ENCODE results near the gene GPM6B.
A peak's percentile ranks its signal among the peaks of the same experiment; 100 is the strongest.
"Not testable (repeated sequence)": the region's sequence is repeated elsewhere in the genome, so short reads cannot be mapped to it uniquely, and the experiment has no call there.

The GPM6B gene

DNA sequence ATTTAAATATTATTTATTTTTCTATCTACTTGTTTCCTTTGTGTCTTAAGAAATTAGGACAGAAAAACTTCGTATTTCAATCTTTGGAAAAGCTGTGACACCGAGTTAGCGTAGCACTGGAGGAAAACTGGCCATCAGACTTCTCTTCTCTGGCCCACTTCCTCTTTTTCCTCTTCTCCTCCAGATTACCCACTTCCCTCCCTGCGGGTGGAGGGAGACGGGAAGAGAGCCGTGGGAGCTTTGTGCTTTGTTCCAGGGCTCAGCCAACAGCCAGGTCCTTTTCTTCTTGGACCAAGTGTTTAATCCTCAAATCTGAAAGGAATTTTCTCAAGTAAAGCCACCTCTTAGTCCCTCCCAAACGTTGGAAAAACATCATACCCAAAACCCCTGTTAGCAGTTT is 52.6 kb downstream of the GPM6B start:
- DNase-seq (ENCODE audit: low read depth) = no peak

DNA sequence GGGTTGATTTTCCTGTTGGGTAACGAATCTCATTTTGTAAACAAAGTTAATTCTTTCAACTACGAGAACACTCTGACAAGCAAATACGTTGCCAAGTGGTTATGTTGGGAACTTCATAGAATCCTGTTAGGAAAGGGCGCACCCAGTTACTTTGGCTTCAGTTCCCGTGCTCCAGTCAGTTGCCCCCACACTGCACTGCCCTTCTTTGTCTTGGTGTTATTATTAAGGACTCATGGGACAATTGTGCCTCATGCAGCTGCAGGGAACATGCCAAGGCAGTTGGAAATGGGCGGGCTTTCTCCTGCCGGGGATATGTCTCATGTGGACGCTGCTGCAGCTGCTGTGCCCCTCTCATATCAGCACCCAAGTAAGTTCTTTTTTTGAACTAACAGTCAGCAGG is 53.4 kb downstream of the GPM6B start:
- no peak for DNase-seq (ENCODE audit: low read depth)

DNA sequence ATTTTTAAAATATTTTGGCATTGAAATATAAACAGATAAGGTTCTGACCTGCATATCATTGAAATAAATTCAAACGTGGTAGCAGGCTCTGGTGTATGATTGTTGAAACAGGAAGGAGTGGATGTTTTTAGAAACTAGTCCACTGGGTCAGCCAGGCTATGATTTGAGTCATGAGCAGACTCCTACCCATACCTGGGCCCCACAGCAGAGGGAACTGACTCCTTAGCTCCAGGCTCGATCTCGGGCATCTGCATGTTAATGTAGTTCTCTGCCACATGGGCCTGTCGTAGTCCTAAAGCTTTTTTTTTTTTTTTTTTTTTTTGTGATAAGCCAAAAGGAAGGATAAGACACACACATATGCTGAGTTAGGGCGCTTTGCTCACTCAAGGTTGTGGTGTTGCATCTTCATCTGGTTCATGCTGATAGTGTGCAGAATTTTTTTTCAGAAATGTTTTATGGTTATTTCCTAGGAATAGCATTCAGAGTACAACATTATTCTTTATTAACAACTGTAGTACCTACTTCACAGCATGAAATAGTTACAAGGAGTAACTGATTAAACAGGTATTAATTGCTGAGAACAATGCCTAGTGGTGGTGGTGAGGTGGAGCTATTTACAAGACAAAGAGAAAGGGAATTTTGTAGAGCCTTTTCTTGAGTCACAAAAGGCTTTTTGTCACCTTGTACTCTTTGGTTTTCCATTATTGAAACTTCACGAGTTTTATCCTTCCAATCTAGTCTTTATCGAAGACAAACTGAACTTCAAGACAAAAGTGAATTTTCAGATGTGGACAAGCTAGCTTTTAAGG is 55.1 kb downstream of the GPM6B start:
- no peak for DNase-seq (ENCODE audit: low read depth)

DNA sequence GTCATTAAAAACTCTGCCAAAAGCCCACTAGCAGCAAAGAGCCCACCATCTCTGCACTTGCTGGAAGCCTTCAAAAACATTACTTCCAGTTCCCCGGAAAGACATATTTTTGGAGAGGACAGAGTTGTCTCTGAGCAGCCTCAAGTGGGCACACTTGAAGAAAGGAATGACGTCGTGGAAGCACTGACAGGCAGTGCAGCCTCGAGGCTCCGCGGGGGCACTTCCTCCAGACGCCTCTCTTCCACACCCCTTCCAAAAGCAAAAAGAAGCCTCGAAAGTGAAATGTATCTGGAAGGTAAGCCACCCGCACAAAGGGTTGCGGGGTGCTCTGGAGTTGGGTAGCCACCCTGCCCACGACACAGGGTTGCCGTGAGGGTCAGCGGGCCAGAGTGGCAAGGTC is 56.5 kb downstream of the GPM6B start:
- no peak for DNase-seq (ENCODE audit: low read depth)

DNA sequence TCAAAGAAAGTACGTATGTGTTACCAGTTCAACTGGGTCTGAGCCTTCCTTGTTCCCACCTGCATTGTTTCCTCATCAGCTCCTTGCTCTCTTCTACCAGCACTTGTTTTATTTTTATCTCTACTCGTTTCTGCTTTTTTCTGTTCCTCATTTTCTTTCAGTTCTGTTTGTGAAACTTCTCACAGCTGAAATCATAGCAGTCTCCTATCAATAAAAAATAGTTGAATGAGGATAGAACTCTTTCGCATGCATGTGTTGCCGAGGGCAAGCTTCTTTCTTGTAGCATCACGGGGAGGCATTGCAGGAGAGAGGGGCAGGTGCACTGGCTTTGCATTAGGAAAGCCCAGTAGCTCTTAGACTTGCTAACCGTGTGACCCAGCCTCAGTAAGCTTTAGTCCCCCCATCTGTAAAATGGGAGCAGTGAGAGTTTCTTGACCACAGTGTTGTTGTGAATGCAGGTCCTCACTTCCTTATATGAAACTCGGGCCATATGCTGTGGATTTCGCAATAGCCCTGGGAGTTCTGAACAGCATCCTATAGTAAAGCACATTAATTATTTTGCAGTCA is 57.7 kb downstream of the GPM6B start:
- no peak for DNase-seq (ENCODE audit: low read depth)

DNA sequence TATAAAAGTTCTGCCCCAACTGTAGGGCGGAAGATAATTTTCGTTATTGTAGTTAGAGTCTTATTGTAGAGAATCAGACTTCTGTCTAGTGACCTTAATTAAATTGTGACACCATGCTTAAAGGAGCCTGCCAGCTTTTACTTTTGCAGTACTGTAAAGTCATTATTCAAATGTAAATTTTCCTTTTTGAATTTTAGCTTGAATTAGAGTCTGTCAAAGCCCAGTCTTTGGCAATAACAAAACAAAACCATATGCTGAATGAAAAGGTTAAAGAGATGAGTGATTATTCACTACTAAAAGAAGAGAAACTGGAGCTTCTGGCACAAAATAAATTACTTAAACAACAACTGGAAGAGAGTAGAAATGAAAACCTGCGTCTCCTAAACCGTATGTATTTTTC is 60.5 kb downstream of the GPM6B start:
- no peak for DNase-seq (ENCODE audit: low read depth)

DNA sequence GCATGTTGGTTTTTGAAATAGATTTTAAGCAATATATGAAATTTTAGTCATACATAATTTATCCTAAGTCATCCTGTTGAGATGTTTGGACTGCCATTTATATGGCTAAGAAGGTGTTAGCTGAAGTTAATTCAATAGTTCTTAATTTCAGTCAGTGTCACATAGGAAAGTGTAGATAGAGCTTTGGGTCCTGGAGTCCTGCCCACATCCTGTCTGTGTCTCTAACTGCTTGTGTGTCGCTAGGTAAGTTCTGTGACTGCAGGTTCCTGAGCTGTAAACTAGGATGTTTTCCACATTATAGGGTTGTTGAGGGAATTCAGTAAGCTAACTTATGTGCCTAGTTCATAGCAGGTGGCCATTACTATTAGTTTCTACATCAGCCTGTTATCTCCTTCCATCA is 61.6 kb downstream of the GPM6B start:
- DNase-seq (ENCODE audit: low read depth) = no peak

DNA sequence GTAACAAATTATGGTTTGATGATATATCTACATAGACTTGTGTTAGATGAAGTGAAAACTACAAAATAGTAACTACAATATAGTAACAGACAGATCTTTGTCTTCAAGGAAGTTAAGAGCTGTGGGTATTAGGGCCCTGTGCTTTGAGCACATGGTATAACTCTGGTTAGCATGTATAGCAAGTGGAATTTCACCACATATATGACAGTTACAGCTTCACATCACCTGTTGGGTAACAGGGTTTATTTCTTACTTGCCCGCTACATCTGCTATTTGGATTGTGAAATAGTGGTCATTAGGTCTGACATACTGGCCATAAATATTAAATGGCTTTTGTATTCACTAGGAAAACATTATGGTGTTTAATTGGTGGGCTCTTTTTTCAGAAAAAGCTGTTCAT is 62.1 kb downstream of the GPM6B start:
- no peak for DNase-seq (ENCODE audit: low read depth)

DNA sequence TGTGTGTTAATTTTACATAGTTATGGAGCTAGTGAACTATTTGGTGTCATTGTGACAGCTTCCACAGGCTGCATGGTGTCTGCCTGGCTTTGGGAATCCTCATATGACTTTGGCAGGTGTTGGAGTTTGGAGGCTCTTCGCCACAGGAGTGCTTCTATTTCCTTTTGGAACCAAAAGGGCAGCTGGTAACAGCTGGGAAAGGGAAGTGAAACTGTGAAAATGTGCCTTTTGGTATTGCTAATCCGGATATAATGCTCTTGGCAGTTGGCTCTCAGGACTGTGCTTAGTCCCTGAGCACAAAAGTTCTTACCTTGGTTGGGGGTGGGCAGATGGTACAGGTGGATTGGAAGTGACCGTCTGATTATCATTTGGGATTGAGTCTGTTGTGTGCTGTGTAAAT is 64.2 kb downstream of the GPM6B start:
- no peak for DNase-seq (ENCODE audit: low read depth)

DNA sequence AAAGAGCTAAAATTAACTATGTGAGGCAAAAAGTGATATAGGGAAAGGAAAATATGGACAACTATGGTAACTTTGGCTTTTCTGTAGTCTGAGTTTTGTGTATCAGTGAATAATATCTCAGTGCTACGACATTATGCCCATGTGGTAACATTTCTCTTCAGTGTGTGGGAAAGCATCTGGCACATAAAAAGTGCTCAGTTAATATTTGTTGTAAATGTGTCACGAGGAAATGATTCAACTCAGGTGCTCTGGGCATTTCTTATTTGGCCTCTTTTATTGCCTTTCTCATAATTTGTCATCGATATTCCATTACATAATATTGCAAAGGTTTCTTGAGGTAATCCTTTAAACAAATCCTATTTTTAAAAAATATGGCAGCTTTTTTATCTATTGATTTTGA is 64.8 kb downstream of the GPM6B start:
- no peak for DNase-seq (ENCODE audit: low read depth)

DNA sequence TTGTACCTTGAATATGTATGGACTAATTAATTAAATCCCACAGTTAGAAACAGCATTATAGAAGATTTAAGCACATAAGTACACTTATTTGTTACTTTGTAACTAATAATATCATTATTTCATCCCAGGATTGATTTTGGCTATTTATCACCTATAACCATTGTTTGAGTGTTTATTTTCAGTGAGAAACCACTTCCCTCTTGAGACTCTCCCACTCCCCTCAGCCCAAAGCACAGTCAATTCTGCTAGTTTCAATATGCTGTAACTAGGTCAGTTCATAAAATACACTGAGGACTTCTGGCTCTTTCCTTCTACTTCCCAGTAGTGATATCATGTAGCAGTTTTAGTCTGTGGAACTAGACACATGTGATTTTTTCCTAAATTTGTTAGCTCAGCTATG is 66.1 kb downstream of the GPM6B start:
- DNase-seq (ENCODE audit: low read depth) = no peak

DNA sequence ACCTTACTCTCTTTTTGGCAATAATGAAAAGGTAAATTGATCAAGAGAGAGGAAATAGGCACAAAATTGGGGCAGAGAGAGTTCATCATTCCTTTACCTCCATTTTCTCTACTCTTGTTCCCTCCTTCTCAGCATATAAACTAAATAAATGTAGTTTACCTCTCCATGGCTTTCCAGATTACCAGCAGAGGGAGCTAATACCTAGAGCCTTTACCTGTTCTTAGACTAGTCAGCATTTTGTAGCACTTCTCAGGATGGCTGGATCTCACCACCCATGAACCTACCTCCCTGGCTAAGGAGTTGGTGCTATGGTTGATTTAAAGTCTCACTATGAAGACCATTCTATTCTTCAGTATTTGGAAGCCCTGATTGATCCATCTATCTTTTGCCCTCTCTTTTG is 66.7 kb downstream of the GPM6B start:
- DNase-seq (ENCODE audit: low read depth) = no peak

DNA sequence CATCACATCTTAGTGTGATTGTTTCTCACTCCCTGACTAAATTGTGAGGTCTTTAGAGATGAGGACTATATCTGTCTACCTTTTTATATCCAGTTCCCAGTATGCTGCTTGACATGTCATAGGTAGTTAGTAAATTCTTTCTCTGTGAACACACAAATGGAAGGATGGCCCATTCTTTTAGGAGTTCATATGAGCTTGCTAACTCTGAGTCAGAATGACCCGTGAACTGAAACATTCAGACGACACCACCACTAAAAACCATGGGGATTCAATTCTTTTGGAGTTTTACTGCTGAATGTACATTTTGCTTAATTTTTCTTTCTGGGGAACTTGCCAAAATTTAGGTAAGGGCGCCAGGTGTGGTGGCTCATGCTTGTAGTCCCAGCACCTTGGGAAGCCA is 68.4 kb downstream of the GPM6B start:
- DNase-seq (ENCODE audit: low read depth) = no peak

DNA sequence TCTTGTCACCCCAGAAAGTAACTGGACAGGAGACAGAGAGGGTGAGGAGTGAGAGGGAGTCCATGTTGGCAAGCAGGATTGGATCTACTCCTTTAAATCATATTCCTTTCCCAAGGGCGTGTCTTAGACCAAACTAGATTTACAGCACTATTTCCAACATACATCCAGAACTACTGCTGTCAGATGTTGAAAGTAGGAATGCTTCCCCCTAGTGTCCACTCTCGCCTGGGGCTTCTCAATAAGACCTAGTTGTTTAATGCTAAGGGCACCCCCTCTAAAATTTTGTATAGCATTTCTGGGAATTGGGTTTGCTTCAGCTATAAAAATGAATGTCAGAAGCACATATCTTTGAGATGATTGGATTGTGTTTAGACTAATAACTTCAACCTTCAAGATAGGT is 69.1 kb downstream of the GPM6B start:
- no peak for DNase-seq (ENCODE audit: low read depth)

DNA sequence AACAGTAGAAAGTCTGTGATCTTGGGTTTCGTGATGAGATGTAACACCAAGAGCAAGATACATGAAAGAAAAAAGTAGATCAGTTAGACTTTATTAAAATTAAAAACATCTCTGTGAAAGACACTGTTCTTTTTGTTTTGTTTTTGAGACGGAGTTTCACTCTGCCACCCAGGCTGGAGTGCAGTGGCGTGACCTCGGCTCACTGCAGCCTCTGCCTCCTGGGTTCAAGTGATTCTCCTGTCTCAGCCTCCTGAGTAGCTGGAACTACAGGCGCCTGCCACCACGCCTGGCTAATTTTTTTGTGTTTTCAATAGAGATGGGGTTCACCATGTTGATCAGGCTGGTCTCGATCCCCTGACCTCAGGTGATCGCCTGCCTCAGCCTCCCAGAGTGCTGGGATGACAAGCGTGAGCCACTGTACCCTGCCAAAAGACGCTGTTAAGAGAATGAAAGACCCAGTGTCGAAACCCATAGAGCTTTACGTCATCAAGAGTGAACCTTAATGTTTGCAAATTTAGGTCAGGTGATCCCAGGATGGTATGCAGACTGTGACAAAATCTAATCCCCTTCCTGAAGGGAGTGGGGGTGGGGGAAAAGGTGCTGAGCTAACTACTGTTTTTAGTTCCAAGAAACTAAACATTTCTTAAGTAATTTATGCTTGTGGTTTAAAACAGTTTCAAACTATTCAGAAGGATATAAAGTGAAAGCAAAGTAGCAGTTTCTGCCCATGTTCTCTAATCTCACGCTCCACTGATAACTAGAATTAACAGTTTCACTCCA is 74.3 kb downstream of the GPM6B start:
- no peak for DNase-seq (ENCODE audit: low read depth)

DNA sequence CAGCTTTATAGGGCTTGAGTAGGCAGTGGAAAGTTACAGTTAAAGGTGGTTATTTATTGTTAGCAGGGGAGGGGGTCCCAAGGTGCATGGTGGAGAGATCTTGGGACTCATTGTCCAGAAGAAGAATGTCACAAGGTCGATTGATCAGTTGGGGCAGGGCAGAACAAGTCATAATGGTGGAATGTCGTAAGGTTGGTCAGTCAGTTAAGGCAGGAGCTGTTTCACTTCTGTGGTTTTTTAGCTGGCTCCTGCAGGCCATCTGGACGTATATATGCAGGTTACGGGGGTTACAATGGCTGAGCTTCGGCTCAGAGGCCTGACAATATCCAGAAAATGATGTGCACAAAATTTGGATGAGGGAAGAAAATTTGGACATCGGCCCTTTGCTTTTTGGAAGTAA is 75.2 kb downstream of the GPM6B start:
- no peak for DNase-seq (ENCODE audit: low read depth)

DNA sequence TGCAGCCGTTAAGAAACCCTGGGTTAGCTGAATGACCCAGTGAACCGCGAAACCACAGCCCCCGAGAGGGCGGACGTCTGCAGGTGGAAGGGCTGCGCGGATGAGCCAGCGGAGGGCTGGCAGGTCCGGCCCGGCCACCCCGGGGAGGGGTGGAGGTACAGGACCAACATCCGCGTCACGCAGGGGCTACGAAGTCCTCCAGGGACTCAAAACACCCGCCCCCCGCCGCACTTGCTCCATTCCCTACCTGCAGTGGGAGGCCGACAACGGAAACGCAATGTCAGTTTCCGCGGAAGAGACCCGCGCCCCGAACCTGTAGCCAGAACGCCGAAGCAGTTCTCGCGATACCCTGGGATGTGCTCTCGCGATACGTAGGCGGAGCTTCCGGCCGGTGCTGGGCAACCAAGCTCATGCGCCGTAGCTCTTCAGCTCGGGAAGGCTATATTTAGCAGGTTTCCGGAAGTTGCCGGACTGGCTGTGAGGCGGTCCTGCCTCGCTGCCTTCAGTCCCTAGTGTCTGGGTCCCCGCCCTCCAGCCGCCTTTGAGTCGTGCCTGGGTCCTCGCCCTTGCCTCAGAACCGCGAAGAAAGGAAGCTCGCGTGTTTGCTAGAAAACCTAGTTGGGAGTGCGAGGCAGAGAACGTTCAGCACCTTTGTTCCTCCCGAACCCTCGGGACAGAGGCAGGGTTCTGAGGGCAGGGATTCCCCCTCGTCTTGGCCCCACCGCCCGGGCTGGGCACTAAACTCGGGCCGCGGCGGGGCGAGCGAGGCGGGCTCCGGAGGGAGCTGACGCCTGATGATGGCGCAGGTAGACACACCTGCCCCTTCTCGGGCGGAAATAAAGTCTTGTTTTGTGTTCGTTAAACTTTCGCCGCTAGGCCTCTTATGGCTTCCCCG is 82.4 kb downstream of the GPM6B start, which contains the start of the genes OFD1 and TRAPPC2:
Gene OFD1 (plus strand): TSS at position 471 of the 895 bp plus-strand sequence. CDS start 324 bp downstream, at position 795.
Gene TRAPPC2 (minus strand): TSS at position 343 of the 895 bp plus-strand sequence. CDS start 14,657 bp downstream, outside the sequence.
- DNase-seq (ENCODE audit: low read depth) = peak; percentile 87

DNA sequence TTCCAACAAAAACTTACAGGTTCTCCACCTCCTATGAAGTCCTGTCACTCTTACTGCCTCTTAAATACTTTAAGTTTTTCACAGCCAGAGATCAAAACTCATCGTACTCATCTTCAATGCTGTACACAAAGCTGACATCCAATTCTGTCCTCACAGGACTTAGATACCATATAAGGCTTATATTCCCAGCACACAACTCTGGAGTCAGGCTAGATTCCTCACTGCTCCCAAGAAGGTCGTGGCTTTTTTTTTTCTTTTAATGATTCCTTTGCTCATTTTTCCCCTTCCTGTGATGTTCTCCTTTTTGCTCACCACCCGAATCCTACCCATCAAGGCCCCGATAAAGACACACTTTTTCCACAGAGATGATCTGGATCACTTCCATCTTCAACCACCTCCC is 83.4 kb downstream of the GPM6B start:
- DNase-seq (ENCODE audit: low read depth) = no peak

DNA sequence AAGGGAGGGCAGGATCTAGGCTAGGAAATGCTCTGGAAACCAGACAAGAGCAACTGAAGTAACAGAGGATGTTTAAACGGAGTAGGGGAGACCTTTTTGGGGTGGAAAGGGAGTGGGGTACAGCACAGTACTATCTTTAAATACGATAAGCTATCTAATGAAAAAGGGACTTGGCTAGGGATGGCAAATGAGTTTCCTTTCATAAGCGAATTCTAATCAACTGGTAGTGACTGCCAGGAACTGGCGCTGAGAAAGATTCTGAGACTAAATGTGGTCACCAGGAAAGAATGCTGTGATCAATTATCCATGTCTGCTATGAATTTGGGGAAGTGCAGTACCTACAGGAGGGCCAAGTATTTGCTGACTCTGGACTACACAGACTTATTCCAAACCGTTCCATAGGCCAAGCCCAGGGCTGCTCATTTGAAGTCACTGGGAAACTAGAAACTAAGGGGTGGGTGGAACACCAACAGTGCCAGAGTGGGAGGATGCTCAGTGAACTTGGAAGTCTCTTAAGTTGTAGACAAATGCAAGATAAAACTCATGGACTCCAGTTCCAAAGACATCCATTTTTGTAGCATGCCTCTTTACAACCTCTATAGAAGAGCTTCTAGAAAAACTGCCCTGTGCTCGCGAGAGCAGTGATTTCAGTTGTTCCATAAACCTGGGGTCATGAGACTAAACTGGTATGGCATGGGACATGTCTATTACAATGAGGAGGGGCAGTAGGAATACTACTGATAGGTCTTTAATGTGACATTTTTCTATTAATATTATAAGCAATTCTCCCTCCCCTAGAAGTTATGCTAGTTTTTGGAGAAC is 84.4 kb downstream of the GPM6B start:
- no peak for DNase-seq (ENCODE audit: low read depth)

DNA sequence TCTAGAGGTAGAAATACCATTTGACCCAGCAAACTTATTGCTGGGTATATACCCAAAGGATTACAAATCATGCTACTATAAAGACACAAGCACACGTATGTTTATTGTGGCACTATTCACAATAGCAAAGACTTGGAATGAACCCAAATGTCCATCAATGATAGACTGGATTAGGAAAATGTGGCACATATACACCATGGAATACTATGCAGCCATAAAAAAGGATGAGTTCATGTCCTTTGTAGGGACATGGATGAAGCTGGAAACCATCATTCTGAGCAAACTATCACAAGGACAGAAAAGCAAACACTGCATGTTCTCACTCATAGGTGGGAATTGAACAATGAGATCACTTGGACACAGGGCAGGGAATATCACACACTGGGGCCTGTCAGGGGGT is 86.4 kb downstream of the GPM6B start:
- DNase-seq (ENCODE audit: low read depth) = not testable (repeated sequence)

DNA sequence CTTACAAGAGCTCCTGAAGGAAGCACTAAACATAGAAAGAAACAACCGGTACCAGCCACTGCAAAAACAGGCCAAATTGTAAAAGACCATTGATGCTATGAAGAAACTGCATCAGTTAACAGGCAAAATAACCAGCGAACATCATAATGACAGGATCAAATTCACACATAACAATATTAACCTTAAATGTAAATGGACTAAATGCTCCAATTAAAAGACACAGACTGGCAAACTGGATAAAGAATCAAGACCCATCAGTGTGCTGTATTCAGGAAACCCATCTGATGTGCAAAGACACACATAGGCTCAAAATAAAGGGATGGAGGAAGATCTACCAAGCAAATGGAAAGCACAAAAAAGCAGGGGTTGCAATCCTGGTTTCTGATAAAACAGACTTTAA is 90.3 kb downstream of the GPM6B start:
- DNase-seq (ENCODE audit: low read depth) = not testable (repeated sequence)
